GM18870 (cell line): ENCODE data around the gene SIK3.

Source experiments
- ATAC-seq: cut with Tn5 transposase; IDR thresholded peaks from one replicate; pipeline ENCODE4 v1.9.1; 2021; ENCODE audit warnings: moderate library complexity; ENCODE audit not compliant: unreplicated experiment

SIK3 gene

GRCh38 chr11:116903090-116903489 lies 195.1 kb downstream of the SIK3 start:
- ATAC-seq = no peak

GRCh38 chr11:116901964-116902688 lies 196.1 kb downstream of the SIK3 start:
- ATAC-seq = no peak

- no peak for ATAC-seq
Observed at GRCh38 chr11:116901211-116901610, 197.0 kb downstream of the SIK3 start.

- ATAC-seq = no peak
Observed at GRCh38 chr11:116896211-116896610, 202.0 kb downstream of the SIK3 start.

- no peak for ATAC-seq
Observed at GRCh38 chr11:116895048-116895757, 203.0 kb downstream of the SIK3 start.

GRCh38 chr11:116893906-116894305 lies 204.3 kb downstream of the SIK3 start:
- no peak for ATAC-seq

- no peak for ATAC-seq
Observed at GRCh38 chr11:116893437-116893836, 204.8 kb downstream of the SIK3 start.

GRCh38 chr11:116892374-116892773 lies 205.9 kb downstream of the SIK3 start:
- ATAC-seq = no peak

- ATAC-seq = no peak
Observed at GRCh38 chr11:116891746-116892145, 206.5 kb downstream of the SIK3 start.

GRCh38 chr11:116890607-116891006 lies 207.6 kb downstream of the SIK3 start:
- no peak for ATAC-seq

- peak; percentile 55 for ATAC-seq
Observed at GRCh38 chr11:116890193-116890592, 208.0 kb downstream of the SIK3 start.

- no peak for ATAC-seq
Observed at GRCh38 chr11:116888884-116889549, 209.2 kb downstream of the SIK3 start.

GRCh38 chr11:116888024-116888423 lies 210.2 kb downstream of the SIK3 start:
- no peak for ATAC-seq

GRCh38 chr11:116885951-116886655 lies 212.1 kb downstream of the SIK3 start:
- no peak for ATAC-seq

GRCh38 chr11:116882386-116882785 lies 215.8 kb downstream of the SIK3 start:
- ATAC-seq = no peak

- no peak for ATAC-seq
Observed at GRCh38 chr11:116881143-116881542, 217.1 kb downstream of the SIK3 start.

- no peak for ATAC-seq
Observed at GRCh38 chr11:116879800-116880625, 218.2 kb downstream of the SIK3 start.

GRCh38 chr11:116876656-116877055 lies 221.6 kb downstream of the SIK3 start:
- no peak for ATAC-seq

GRCh38 chr11:116875194-116875593 lies 223.0 kb downstream of the SIK3 start:
- no peak for ATAC-seq

- ATAC-seq = no peak
Observed at GRCh38 chr11:116874251-116874650, 224.0 kb downstream of the SIK3 start.
